IMR-90 (cell line): Measurements from ENCODE around the gene BOD1L2. TPM values are rescaled to one million over a fixed set of nuclear protein-coding genes. Genes with fewer than 3 reads are reported as not detected.

ENCODE experiments used
- ATAC-seq: fragments of 200-7000 bp; cut with Tn5 transposase; 2 replicates; pipeline ENCODE4 v1.9.1; 2020; ENCODE audit warnings: low read depth, mild to moderate bottlenecking, moderate library complexity
- BruUV-seq: library from RNA; stranded (reverse); fragments of 400-500 nt; replicated peaks from 2 replicates; lab custom pipeline; 2021; lab: Mats Ljungman, UMichigan
- CTCF ChIA-PET: fragments of 300-600 bp; formaldehyde crosslinking; extraction: SDS; loops from one replicate; lab custom pipeline; 2021; ENCODE audit warnings: antibody characterized with exemption; lab: Yijun Ruan, JAX
- POLR2A ChIA-PET: fragments of 300-600 bp; sonication (Branson Sonifier 250); formaldehyde crosslinking; loops from one replicate; lab custom pipeline; 2022; ENCODE audit warnings: antibody characterized with exemption; ENCODE audit not compliant: unreplicated experiment; lab: Charles Lee
- DNase-seq: peaks from one replicate; pipeline ENCODE4 v3.0.0; 2013
- H2AFZ ChIP-seq: replicated peaks from 2 replicates; pipeline ENCODE3; 2013; ENCODE audit warnings: low read length, mild to moderate bottlenecking; ENCODE audit not compliant: poor library complexity
- H2AK5ac ChIP-seq: 2 replicates; pipeline ENCODE4 v1.6.1; 2013; ENCODE audit warnings: low read depth, low read length, inconsistent platforms
- H2AK9ac ChIP-seq: replicated peaks from 2 replicates; pipeline ENCODE3; 2013; ENCODE audit warnings: mild to moderate bottlenecking, low read depth, low read length, moderate library complexity; ENCODE audit not compliant: poor library complexity
- H2BK120ac ChIP-seq: 2 replicates; pipeline ENCODE4 v1.6.1; 2013; ENCODE audit warnings: low read depth, low read length, inconsistent platforms
- H2BK15ac ChIP-seq: 3 replicates; pipeline ENCODE4 v1.6.1; 2013; ENCODE audit warnings: low read depth, low read length, inconsistent platforms
- H2BK20ac ChIP-seq: 2 replicates; pipeline ENCODE4 v1.6.1; 2013; ENCODE audit warnings: low read depth, mild to moderate bottlenecking, inconsistent platforms, low read length, moderate library complexity
- H2BK5ac ChIP-seq: 2 replicates; pipeline ENCODE4 v1.6.1; 2013; ENCODE audit warnings: mild to moderate bottlenecking, low read depth, low read length, inconsistent platforms; ENCODE audit not compliant: poor library complexity, severe bottlenecking
- H3K14ac ChIP-seq: replicated peaks from 2 replicates; pipeline ENCODE4 v1.6.1; 2013; ENCODE audit warnings: low read depth, low read length, inconsistent platforms
- H3K18ac ChIP-seq: 2 replicates; pipeline ENCODE4 v1.6.1; 2013; ENCODE audit warnings: low read depth, low read length, control low read depth
- H3K23ac ChIP-seq: 2 replicates; pipeline ENCODE4 v1.6.1; 2013; ENCODE audit warnings: low read depth, low read length, inconsistent platforms
- H3K27ac ChIP-seq: 2 replicates; pipeline ENCODE4 v1.5.1; 2013; ENCODE audit warnings: mild to moderate bottlenecking, control low read depth, low read length; ENCODE audit not compliant: insufficient read depth
- H3K27me3 ChIP-seq: 2 replicates; pipeline ENCODE4 v1.6.1; 2013; ENCODE audit warnings: low read length; ENCODE audit not compliant: control insufficient read depth, insufficient read depth
- H3K36me3 ChIP-seq: 2 replicates; pipeline ENCODE4 v1.6.1; 2013; ENCODE audit warnings: low read length, mixed read lengths; ENCODE audit not compliant: control insufficient read depth, insufficient read depth
- H3K4ac ChIP-seq: 2 replicates; pipeline ENCODE4 v1.6.1; 2013; ENCODE audit warnings: low read depth, low read length, inconsistent platforms
- H3K4me1 ChIP-seq: 2 replicates; pipeline ENCODE4 v1.6.1; 2013; ENCODE audit warnings: low read length, mixed read lengths; ENCODE audit not compliant: control insufficient read depth, insufficient read depth
- H3K4me2 ChIP-seq: 2 replicates; pipeline ENCODE4 v1.6.1; 2013; ENCODE audit warnings: low read depth, mild to moderate bottlenecking, control low read depth, low read length, moderate library complexity
- H3K4me3 ChIP-seq: 2 replicates; pipeline ENCODE4 v1.5.1; 2013; ENCODE audit warnings: low read depth, mild to moderate bottlenecking, control low read depth, low read length, moderate library complexity; ENCODE audit not compliant: insufficient read depth
- H3K56ac ChIP-seq: 2 replicates; pipeline ENCODE4 v1.6.1; 2013; ENCODE audit warnings: low read length, inconsistent platforms; ENCODE audit not compliant: insufficient read depth; ENCODE audit errors: extremely low read depth
- H3K79me1 ChIP-seq, 2 experiments: 2 replicates each; pipeline ENCODE4 v1.6.1; 2013; ENCODE audit warnings: low read length in 2 of 2, inconsistent platforms in 1 of 2, low read depth in 1 of 2
- H3K9ac ChIP-seq: 2 replicates; pipeline ENCODE4 v1.6.1; 2013; ENCODE audit warnings: low read depth, low read length, control low read depth
- H3K9me1 ChIP-seq: 2 replicates; pipeline ENCODE4 v1.6.1; 2013; ENCODE audit warnings: low read length, inconsistent platforms; ENCODE audit not compliant: insufficient read depth
- H3K9me3 ChIP-seq: 2 replicates; pipeline ENCODE4 v1.6.1; 2013; ENCODE audit warnings: low read length; ENCODE audit not compliant: control insufficient read depth, insufficient read depth
- H4K20me1 ChIP-seq: 2 replicates; pipeline ENCODE4 v1.6.1; 2013; ENCODE audit warnings: low read length, inconsistent platforms; ENCODE audit not compliant: insufficient read depth
- H4K5ac ChIP-seq: 2 replicates; pipeline ENCODE4 v1.6.1; 2013; ENCODE audit warnings: mild to moderate bottlenecking, low read depth, low read length, control low read depth
- H4K8ac ChIP-seq, 2 experiments: 2 replicates each; pipeline ENCODE4 v1.6.1; 2013; ENCODE audit warnings: low read depth in 2 of 2, low read length in 2 of 2, control low read depth in 1 of 2, inconsistent platforms in 1 of 2
- H4K91ac ChIP-seq: 2 replicates; pipeline ENCODE4 v1.6.1; 2013; ENCODE audit warnings: low read depth, low read length, inconsistent platforms; ENCODE audit not compliant: insufficient read depth
- CEBPB ChIP-seq: IDR thresholded peaks from 2 replicates; pipeline ENCODE4 v1.6.1; 2012; ENCODE audit warnings: low read depth, low read length, improper control_type of control experiment
- CHD1 ChIP-seq: IDR thresholded peaks from 2 replicates; pipeline ENCODE4 v1.6.1; 2012; ENCODE audit warnings: low read depth, low read length, improper control_type of control experiment
- ELK1 ChIP-seq: fragments of 150-350 bp; IDR thresholded peaks from 2 replicates; pipeline ENCODE4 v1.6.1; 2016; ENCODE audit warnings: low read depth, mild to moderate bottlenecking, low read length, moderate library complexity, borderline replicate concordance
- FOS ChIP-seq: fragments of 150-350 bp; IDR thresholded peaks from 2 replicates; pipeline ENCODE4 v1.6.1; 2016; ENCODE audit warnings: low read depth, low read length
- MAFK ChIP-seq: IDR thresholded peaks from 2 replicates; pipeline ENCODE4 v1.6.1; 2012; ENCODE audit warnings: low read depth, low read length, improper control_type of control experiment
- MAZ ChIP-seq: IDR thresholded peaks from 2 replicates; pipeline ENCODE4 v1.6.1; 2012; ENCODE audit warnings: low read depth, mild to moderate bottlenecking, low read length, improper control_type of control experiment, moderate library complexity, borderline replicate concordance
- NFE2L2 ChIP-seq: fragments of 150-350 bp; IDR thresholded peaks from 2 replicates; pipeline ENCODE4 v1.6.1; 2016; ENCODE audit warnings: low read depth, mild to moderate bottlenecking, low read length
- RCOR1 ChIP-seq: IDR thresholded peaks from 2 replicates; pipeline ENCODE4 v1.6.1; 2012; ENCODE audit warnings: mild to moderate bottlenecking, low read length, improper control_type of control experiment; ENCODE audit not compliant: insufficient replicate concordance
- RFX5 ChIP-seq: IDR thresholded peaks from 2 replicates; pipeline ENCODE4 v1.8.0; 2012; ENCODE audit warnings: low read depth, mild to moderate bottlenecking, low read length, moderate library complexity
- SMC3 ChIP-seq: fragments of 150-350 bp; IDR thresholded peaks from 2 replicates; pipeline ENCODE4 v1.6.1; 2016; ENCODE audit warnings: low read depth, mild to moderate bottlenecking, antibody characterized with exemption, low read length, moderate library complexity
- USF2 ChIP-seq: fragments of 150-350 bp; IDR thresholded peaks from 2 replicates; pipeline ENCODE4 v1.6.1; 2017; ENCODE audit warnings: mild to moderate bottlenecking, antibody characterized with exemption, low read length, low read depth
- WGBS, 2 experiments: methylation state at CpG; one replicate each; pipeline versions ENCODE4 v1.1.5 to v1.1.7; 2013; ENCODE audit warnings: missing lambda C conversion rate in 2 of 2; ENCODE audit not compliant: insufficient read length in 1 of 2; ENCODE audit errors: extremely low coverage in 2 of 2; 5-methylcytosine and 5-hydroxymethylcytosine counted together
- dilution Hi-C: fragments of 300-500 bp; cut with HindIII; formaldehyde crosslinking; loops from one replicate; pipeline ENCODE4 v1.14.3; 2018; ENCODE audit warnings: low sequenced_read_pairs; ENCODE audit not compliant: unreplicated experiment
- in situ Hi-C: fragments of 300-500 bp; cut with MboI; formaldehyde crosslinking; loops from 3 replicates; pipeline ENCODE4 v1.14.3; 2019; ENCODE audit warnings: low sequenced_read_pairs, inconsistent platforms, mixed read lengths
- intact Hi-C: fragments of 100-400 bp; cut with micrococcal nuclease; formaldehyde crosslinking; loops from 2 replicates; pipeline ENCODE4 v1.10.0; 2022
- polyA plus RNA-seq, 3 experiments: library from polyadenylated mRNA; depleted of rRNA; stranded (reverse); fragments of >200 nt; gene quantifications; 2 replicates each; pipeline ENCODE4 v1.2.3, GENCODE V29; 2012; ENCODE audit warnings: low replicate concordance in 1 of 3
- total RNA-seq: library from RNA; depleted of rRNA; stranded (reverse); fragments of >200 nt; gene quantifications from 2 replicates; pipeline ENCODE4 v1.2.3, GENCODE V29; 2012

BOD1L2 gene
- total and polyA plus RNA-seq, 2 of the 4 experiments (the other 2 are of a cell fraction) = not detected

- no peak overlapping the region for H3K27ac ChIP-seq
- H2BK15ac ChIP-seq = no peak overlapping the region
- no peak overlapping the region for H4K8ac ChIP-seq
- no peak overlapping the region for H3K14ac ChIP-seq
- H3K9me1 ChIP-seq = no peaks in the 10 kb centered on the region
- H4K20me1 ChIP-seq = no peaks in the 10 kb centered on the region
- no peak for TF ChIP-seq USF2
- TF ChIP-seq CEBPB = no peak
- TF ChIP-seq SMC3 = no peak
- TF ChIP-seq FOS = no peak
- TF ChIP-seq NFE2L2 = no peak
- TF ChIP-seq MAZ = no peak
- TF ChIP-seq CHD1 = no peak
- no peak for TF ChIP-seq RFX5
- no peak for TF ChIP-seq MAFK
- TF ChIP-seq ELK1 = no peak
- TF ChIP-seq RCOR1 = no peak
- H2BK120ac ChIP-seq = no peak overlapping the region
- POLR2A ChIA-PET = no interaction called here
- CTCF ChIA-PET = no interaction called here
- H2BK5ac ChIP-seq = no peak overlapping the region
- in situ Hi-C loops (no loop called here), intact Hi-C loops (no loop called here), dilution Hi-C loops (no loop called here)
- no peak overlapping the region for H2AK5ac ChIP-seq
- H2BK20ac ChIP-seq = no peak overlapping the region
- H3K4me3 ChIP-seq = no peak overlapping the region
- H3K27me3 ChIP-seq = peaks cover 21% of the 10 kb centered on the region
- H3K23ac ChIP-seq = no peak overlapping the region
- H3K4me2 ChIP-seq = no peak overlapping the region
- no peak for ATAC-seq
- 0% methylated on average over 7 of the region's 33 CpGs; no CpG with 5 or more reads in 1 of the 2 experiments for WGBS, 2 experiments
- H2AFZ ChIP-seq = no peak overlapping the region
- H3K9me3 ChIP-seq = no peaks in the 10 kb centered on the region
- no peak overlapping the region for H3K56ac ChIP-seq
- H3K36me3 ChIP-seq = no peaks in the 10 kb centered on the region
- H3K18ac ChIP-seq = no peak overlapping the region
- no peak overlapping the region for H2AK9ac ChIP-seq
- no peak overlapping the region for H4K91ac ChIP-seq
- H3K79me1 ChIP-seq = no peaks in the 10 kb centered on the region
- H4K5ac ChIP-seq = no peak overlapping the region
- no peaks in the 10 kb centered on the region for H3K4me1 ChIP-seq
- no TSS peak for BruUV-seq
- DNase-seq = no peak
- H3K4ac ChIP-seq = no peak overlapping the region
- H3K9ac ChIP-seq = no peak overlapping the region
Measured at GRCh38 chr18:57121542-57122112, 25.3 kb upstream of the BOD1L2 start.
